ENCODE results near the gene DAAM2. TPM values are rescaled to one million over a fixed set of nuclear protein-coding genes. Genes with fewer than 3 reads are reported as not detected.

The DAAM2 gene
- total and polyA plus RNA-seq, 2 donors (not counting 1 experiment from before 2014, with no cell fraction given): 41.5 to 48.2 TPM

GRCh38 chr6:39920157-39920556 is 128.0 kb downstream of the DAAM2 start:
- H3K27me3 ChIP-seq (ENCODE audit: control insufficient read depth, insufficient read depth, low read length): no peaks in the 10 kb centered on the region
- no peak overlapping the region for H3K27ac ChIP-seq (ENCODE audit: insufficient read depth, low read length)
- H2AFZ ChIP-seq (ENCODE audit: low read length): no peak overlapping the region
- no peaks in the 10 kb centered on the region for H3K9me3 ChIP-seq (ENCODE audit: control insufficient read depth, insufficient read depth, low read depth, low read length)
- H4K20me1 ChIP-seq (ENCODE audit: control insufficient read depth, extremely low read depth, insufficient read depth, low read length): no peaks in the 10 kb centered on the region
- no peaks in the 10 kb centered on the region for H3K79me2 ChIP-seq (ENCODE audit: control insufficient read depth, insufficient read depth, low read length)
- no peak overlapping the region for H3K4me3 ChIP-seq (replicated peaks in 1 of 4; ENCODE audit: control extremely low read depth in 1 of 4, insufficient read depth in 1 of 4, low read depth in 3 of 4, low read length in 4 of 4)
- DNase-seq (ENCODE audit: low read depth in 2 of 2): no peak
- no peaks in the 10 kb centered on the region for H3K4me1 ChIP-seq (ENCODE audit: control insufficient read depth, extremely low read depth, insufficient read depth, low read length)
- TF ChIP-seq EZH2 (IDR thresholded peaks at IDR 0.05; ENCODE audit: low read length, missing control alignments) (no peak), CTCF (conservative IDR thresholded peaks at IDR 0.05 in 1 of 2, IDR thresholded peaks at IDR 0.05 in 1 of 2; ENCODE audit: low read depth in 1 of 2, low read length in 2 of 2) (no peak)
- H3K9ac ChIP-seq (ENCODE audit: insufficient read depth, low read length): no peak overlapping the region
- no peak overlapping the region for H3K4me2 ChIP-seq (ENCODE audit: extremely low read depth, insufficient read depth, low read length)
- H3K36me3 ChIP-seq (ENCODE audit: control insufficient read depth, insufficient read depth, low read length): peaks cover 2% of the 10 kb centered on the region

DNA sequence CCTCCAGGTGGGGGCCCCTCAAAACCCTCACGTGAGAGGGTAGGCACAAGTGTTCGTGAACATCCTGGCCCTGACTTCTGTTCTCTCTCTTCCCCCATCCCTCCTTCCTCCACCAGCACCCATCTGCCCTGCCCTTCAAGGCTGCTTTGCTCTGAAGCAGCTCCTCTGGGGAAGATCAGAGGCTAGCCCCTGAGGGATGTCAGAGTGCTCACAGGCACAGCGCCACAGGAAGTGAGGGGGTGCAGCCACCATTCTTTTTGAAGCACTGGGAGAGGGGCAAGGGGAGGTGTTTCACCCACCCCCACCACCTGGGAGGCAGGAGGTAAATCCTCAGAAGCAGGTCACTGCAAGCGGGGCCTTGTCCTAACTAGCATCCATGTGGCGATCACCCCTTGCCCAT is 130.6 kb downstream of the DAAM2 start:
- TF ChIP-seq EZH2 (IDR thresholded peaks at IDR 0.05; ENCODE audit: low read length, missing control alignments) (no peak), CTCF (conservative IDR thresholded peaks at IDR 0.05 in 1 of 2, IDR thresholded peaks at IDR 0.05 in 1 of 2; ENCODE audit: low read depth in 1 of 2, low read length in 2 of 2) (no peak)
- no peak overlapping the region for H3K4me2 ChIP-seq (ENCODE audit: extremely low read depth, insufficient read depth, low read length)
- peaks cover 5% of the 10 kb centered on the region for H3K36me3 ChIP-seq (ENCODE audit: control insufficient read depth, insufficient read depth, low read length)
- H4K20me1 ChIP-seq (ENCODE audit: control insufficient read depth, extremely low read depth, insufficient read depth, low read length): no peaks in the 10 kb centered on the region
- H3K9me3 ChIP-seq (ENCODE audit: control insufficient read depth, insufficient read depth, low read depth, low read length): no peaks in the 10 kb centered on the region
- H3K4me1 ChIP-seq (ENCODE audit: control insufficient read depth, extremely low read depth, insufficient read depth, low read length): peaks cover 4% of the 10 kb centered on the region
- no peak overlapping the region for H2AFZ ChIP-seq (ENCODE audit: low read length)
- H3K9ac ChIP-seq (ENCODE audit: insufficient read depth, low read length): no peak overlapping the region
- no peak overlapping the region for H3K4me3 ChIP-seq (replicated peaks in 1 of 4; ENCODE audit: control extremely low read depth in 1 of 4, insufficient read depth in 1 of 4, low read depth in 3 of 4, low read length in 4 of 4)
- H3K27ac ChIP-seq (ENCODE audit: insufficient read depth, low read length): no peak overlapping the region
- no peaks in the 10 kb centered on the region for H3K27me3 ChIP-seq (ENCODE audit: control insufficient read depth, insufficient read depth, low read length)
- H3K79me2 ChIP-seq (ENCODE audit: control insufficient read depth, insufficient read depth, low read length): no peaks in the 10 kb centered on the region
- DNase-seq (ENCODE audit: low read depth in 2 of 2): no peak

- Histone ChIP-seq H3K79me2 (ENCODE audit: control insufficient read depth, insufficient read depth, low read length) (no peaks in the 10 kb centered on the region), H3K4me1 (ENCODE audit: control insufficient read depth, extremely low read depth, insufficient read depth, low read length) (peaks cover 4% of the 10 kb centered on the region), H3K27me3 (ENCODE audit: control insufficient read depth, insufficient read depth, low read length) (no peaks in the 10 kb centered on the region), H2AFZ (ENCODE audit: low read length) (no peak overlapping the region), H4K20me1 (ENCODE audit: control insufficient read depth, extremely low read depth, insufficient read depth, low read length) (no peaks in the 10 kb centered on the region), H3K9me3 (ENCODE audit: control insufficient read depth, insufficient read depth, low read depth, low read length) (no peaks in the 10 kb centered on the region), H3K4me2 (ENCODE audit: extremely low read depth, insufficient read depth, low read length) (no peak overlapping the region), H3K27ac (ENCODE audit: insufficient read depth, low read length) (no peak overlapping the region), H3K36me3 (ENCODE audit: control insufficient read depth, insufficient read depth, low read length) (peaks cover 5% of the 10 kb centered on the region), H3K9ac (ENCODE audit: insufficient read depth, low read length) (no peak overlapping the region), H3K4me3 (replicated peaks in 1 of 4; ENCODE audit: control extremely low read depth in 1 of 4, insufficient read depth in 1 of 4, low read depth in 3 of 4, low read length in 4 of 4) (no peak overlapping the region)
- TF ChIP-seq EZH2 (IDR thresholded peaks at IDR 0.05; ENCODE audit: low read length, missing control alignments): no peak
- TF ChIP-seq CTCF (conservative IDR thresholded peaks at IDR 0.05 in 1 of 2, IDR thresholded peaks at IDR 0.05 in 1 of 2; ENCODE audit: low read depth in 1 of 2, low read length in 2 of 2): no peak
- no peak for DNase-seq (ENCODE audit: low read depth in 2 of 2)
These were observed 131.2 kb downstream of the DAAM2 start for GRCh38 chr6:39923394-39923793.
